Measurements from ENCODE around the gene WFDC10B.
"Not testable (repeated sequence)": the region's sequence is repeated elsewhere in the genome, so short reads cannot be mapped to it uniquely, and the experiment has no call there.

The WFDC10B gene

GRCh38 chr20:45704969-45705637, at the start of gene WFDC10B:
Gene WFDC10B, minus strand, starts transcription at chr20:45705019. Its CDS starts 19,027 bp downstream, at chr20:45685992.
- DNase-seq = no peak

GRCh38 chr20:45752746-45753145, 47.9 kb upstream of the WFDC10B start:
- no peak for DNase-seq

GRCh38 chr20:45751721-45752120, 46.9 kb upstream of the WFDC10B start:
- DNase-seq = no peak

GRCh38 chr20:45745015-45745414, 40.2 kb upstream of the WFDC10B start:
- DNase-seq = no peak

- DNase-seq = no peak
These were observed 37.8 kb upstream of the WFDC10B start for GRCh38 chr20:45742596-45742995.

GRCh38 chr20:45735988-45736387, 31.2 kb upstream of the WFDC10B start:
- DNase-seq = no peak

- no peak for DNase-seq
These were observed 30.7 kb upstream of the WFDC10B start for GRCh38 chr20:45735552-45735951.

- no peak for DNase-seq
These were observed 27.4 kb upstream of the WFDC10B start for GRCh38 chr20:45732199-45732598.

GRCh38 chr20:45727044-45727443, 22.2 kb upstream of the WFDC10B start:
- no peak for DNase-seq

GRCh38 chr20:45725134-45725533, 20.3 kb upstream of the WFDC10B start:
- no peak for DNase-seq

GRCh38 chr20:45722047-45722446, 17.2 kb upstream of the WFDC10B start, which contains the start of gene SPINT4:
Gene SPINT4, plus strand, starts transcription at chr20:45722347. Its CDS starts 21 bp downstream, at chr20:45722368.
- DNase-seq = no peak

GRCh38 chr20:45716141-45716688, 11.4 kb upstream of the WFDC10B start:
- DNase-seq = not testable (repeated sequence)

- DNase-seq = no peak
These were observed 2.9 kb downstream of the WFDC10B start, which contains the start of gene WFDC13 for GRCh38 chr20:45701873-45702272. Gene WFDC13, plus strand, starts transcription at chr20:45702038. Its CDS starts 86 bp downstream, at chr20:45702124.

GRCh38 chr20:45701104-45701503, 3.7 kb downstream of the WFDC10B start:
- DNase-seq = no peak

GRCh38 chr20:45695496-45695895, 9.3 kb downstream of the WFDC10B start:
- no peak for DNase-seq

GRCh38 chr20:45693346-45693745, 11.5 kb downstream of the WFDC10B start:
- DNase-seq = not testable (repeated sequence)

GRCh38 chr20:45685896-45686295, 18.9 kb downstream of the WFDC10B start:
- no peak for DNase-seq

GRCh38 chr20:45679650-45680049, 25.2 kb downstream of the WFDC10B start:
- DNase-seq = no peak

GRCh38 chr20:45672765-45673164, 32.1 kb downstream of the WFDC10B start:
- DNase-seq = no peak

GRCh38 chr20:45670139-45670538, 34.7 kb downstream of the WFDC10B start, which contains the start of gene WFDC11:
Gene WFDC11, minus strand, starts transcription at chr20:45670239. Its CDS starts 19,639 bp downstream, at chr20:45650600.
- DNase-seq = no peak

GRCh38 chr20:45657038-45657437, 47.8 kb downstream of the WFDC10B start:
- DNase-seq = not testable (repeated sequence)

GRCh38 chr20:45651726-45652125, 53.1 kb downstream of the WFDC10B start:
- DNase-seq = not testable (repeated sequence)

- no peak for DNase-seq
These were observed 55.4 kb downstream of the WFDC10B start for GRCh38 chr20:45649312-45649863.
